ENCODE measurements around the gene IGFL1.

- no peak for TF ChIP-seq POLR2AphosphoS5 (IDR thresholded peaks at IDR 0.05)
- no peak for TF ChIP-seq POLR2A (IDR thresholded peaks at IDR 0.05)
- TF ChIP-seq CTCF (IDR thresholded peaks at IDR 0.05): no peak
These were observed 16.4 kb upstream of the IGFL1 start for GRCh38 chr19:46213156-46213555.

All from gastroesophageal sphincter (tissue), 3 donors.